8988T (cell line): ENCODE results near the gene CEP290.
"Not testable (repeated sequence)": the region's sequence is repeated elsewhere in the genome, so short reads cannot be mapped to it uniquely, and the experiment has no call there.

ENCODE experiments used
- DNase-seq: peaks from one replicate; pipeline ENCODE4 v3.0.0; 2011

CEP290 gene

GRCh38 chr12:88035271-88035906, 106.5 kb downstream of the CEP290 start:
- peak; percentile 54 for DNase-seq

DNA sequence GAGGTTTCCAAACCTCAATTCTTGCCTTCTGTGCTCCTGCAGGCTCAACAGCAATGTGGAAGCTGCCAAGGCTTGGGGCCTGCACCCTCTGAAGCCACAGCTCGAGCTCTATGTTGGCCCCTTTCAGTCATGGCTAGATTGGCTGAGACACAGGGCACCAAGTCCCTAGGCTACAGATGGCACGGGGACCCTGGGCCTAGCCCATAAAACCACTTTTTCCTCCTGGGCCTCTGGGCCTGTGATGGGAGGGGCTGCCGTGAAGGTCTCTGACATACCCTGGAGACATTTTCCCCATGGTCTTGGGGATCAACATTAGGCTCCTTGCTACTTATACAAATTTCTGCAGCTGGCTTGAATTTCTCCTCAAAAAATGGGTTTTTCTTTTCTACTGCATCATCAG, 110.7 kb downstream of the CEP290 start:
- not testable (repeated sequence) for DNase-seq

DNA sequence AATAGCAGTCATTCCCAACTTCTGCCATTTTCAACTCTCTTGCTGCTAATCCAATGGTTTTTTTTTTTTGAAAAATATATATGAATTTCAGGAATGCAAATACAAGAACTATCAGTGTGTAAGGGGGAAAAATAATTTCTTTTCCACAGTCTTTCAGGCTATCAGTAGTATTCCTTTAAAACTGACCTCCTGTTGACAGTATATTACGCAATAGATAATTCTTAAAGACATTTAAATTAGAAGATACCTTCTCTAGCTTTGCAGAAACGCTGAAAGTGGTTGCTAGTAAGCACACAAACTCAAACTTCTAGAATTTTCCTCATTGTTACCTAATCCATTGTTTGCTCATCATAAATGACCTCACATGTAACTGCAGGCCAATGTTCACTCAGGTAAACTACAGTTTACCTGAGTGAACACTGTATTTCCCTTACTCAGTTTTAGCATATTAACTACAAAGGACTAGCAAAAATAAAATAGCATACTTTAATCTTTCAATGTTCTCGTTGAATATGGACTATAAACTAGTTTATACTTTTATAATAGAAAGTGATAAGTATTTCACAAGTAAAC, 112.7 kb downstream of the CEP290 start, which contains the start of gene C12orf50:
Gene C12orf50, minus strand, starts transcription at position 309 of the 573 bp plus-strand sequence. CDS start 2,439 bp downstream, outside the sequence.
- DNase-seq, result no peak

- DNase-seq, result no peak
Measured at GRCh38 chr12:88026196-88026595, 115.7 kb downstream of the CEP290 start.

DNA sequence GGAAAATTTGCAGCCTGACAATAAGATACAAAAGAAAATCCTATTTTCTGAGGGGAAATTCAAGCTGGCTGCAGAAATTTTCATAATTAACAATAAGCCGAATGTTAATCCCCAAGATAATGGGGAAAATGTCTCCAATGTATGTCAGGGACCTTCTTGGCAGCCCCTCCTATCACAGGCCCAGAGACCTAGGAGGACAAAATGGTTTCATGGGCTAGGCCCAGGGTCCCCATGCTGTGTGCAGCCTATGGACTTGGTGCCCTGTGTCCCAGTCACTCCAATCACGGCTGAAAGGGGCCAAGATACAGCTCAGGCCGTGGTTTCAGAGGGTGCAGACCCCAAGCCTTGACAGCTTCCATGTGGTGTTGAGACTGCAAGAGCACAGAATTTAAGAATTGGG, 123.9 kb downstream of the CEP290 start:
- DNase-seq, result no peak

DNA sequence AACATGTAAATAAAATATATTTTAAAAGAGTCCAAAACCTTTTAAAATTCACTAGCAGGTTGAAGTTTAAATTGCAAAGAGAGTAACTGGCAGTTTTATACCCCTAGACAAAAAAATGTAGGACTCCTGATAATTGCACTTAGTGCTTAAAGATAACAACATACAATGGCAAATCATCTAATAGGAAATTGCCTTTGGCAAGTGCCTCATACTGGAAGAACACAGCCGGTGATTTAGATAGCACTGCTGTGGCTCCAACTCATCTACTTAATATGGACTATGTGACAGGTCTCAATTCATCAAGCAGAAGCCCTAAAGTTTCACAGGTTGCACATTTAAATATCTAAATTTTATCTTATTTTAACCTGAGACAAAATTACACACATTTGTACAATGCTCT, 126.1 kb downstream of the CEP290 start:
- DNase-seq, result no peak

DNA sequence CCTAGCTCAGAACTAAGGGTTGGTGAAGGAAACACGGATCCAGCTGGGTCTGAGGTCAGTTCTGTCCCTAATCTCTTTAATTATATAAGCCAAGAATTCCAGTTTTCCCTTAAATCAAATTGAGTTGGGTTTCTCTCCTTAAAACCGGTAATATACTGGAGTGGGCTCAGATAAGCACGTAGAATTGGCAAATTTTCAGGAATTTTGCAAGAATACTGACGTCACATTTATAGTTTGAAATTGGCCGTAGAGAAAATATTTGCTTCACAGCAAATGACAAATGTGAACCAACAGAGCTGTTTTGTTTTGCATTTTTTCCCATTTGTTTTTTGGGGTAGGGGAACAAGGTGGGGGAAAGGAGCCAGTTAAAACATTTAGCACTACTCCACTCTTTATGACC, 130.1 kb downstream of the CEP290 start:
- DNase-seq, result no peak

- no peak for DNase-seq
Measured at GRCh38 chr12:88006351-88006750, 135.5 kb downstream of the CEP290 start.

DNA sequence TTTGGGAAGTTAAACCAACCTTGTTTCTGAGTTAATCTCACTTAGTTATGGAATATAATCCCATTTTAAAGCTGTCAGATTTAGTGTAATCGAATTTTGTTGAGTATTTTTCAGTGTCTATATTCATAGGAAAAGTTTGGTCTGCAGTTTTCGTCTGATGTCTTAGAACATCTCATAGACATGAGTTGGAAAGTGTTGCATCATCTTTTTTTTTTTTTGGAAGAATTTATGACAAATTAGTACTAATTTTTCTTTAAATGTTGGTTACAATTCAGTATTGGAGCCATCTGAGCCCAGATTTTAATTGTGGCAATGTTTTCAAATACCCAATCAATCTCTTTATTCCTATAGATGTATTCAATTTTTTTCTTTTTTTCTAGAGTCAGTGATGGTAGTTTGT, 140.6 kb downstream of the CEP290 start:
- no peak for DNase-seq
